HAP-1 (cell line): ENCODE results near the gene EFHC2.
A peak's percentile ranks its signal among the peaks of the same experiment; 100 is the strongest.
"Not testable (repeated sequence)": the region's sequence is repeated elsewhere in the genome, so short reads cannot be mapped to it uniquely, and the experiment has no call there.

ENCODE experiments used
- DNase-seq, 2 experiments: peaks; one replicate each; pipeline ENCODE4 v3.0.0-alpha.2; 2016 to 2020; ENCODE audit warnings: low spot score in 2 of 2
- H3K27me3 ChIP-seq: fragments of 250-450 bp; sonication (Bioruptor Pico); 2 replicates; pipeline ENCODE4 v1.5.1; 2020; ENCODE audit warnings: low read depth, mild to moderate bottlenecking, moderate library complexity
- H3K36me3 ChIP-seq: fragments of 250-450 bp; sonication (Bioruptor Pico); replicated peaks from 2 replicates; pipeline ENCODE4 v1.5.1; 2020; ENCODE audit warnings: mild to moderate bottlenecking
- H3K4me1 ChIP-seq: fragments of 250-450 bp; sonication (Bioruptor Pico); 2 replicates; pipeline ENCODE4 v1.5.1; 2020; ENCODE audit warnings: mild to moderate bottlenecking
- H3K4me3 ChIP-seq: fragments of 250-450 bp; sonication (Bioruptor Pico); 2 replicates; pipeline ENCODE4 v1.5.1; 2020; ENCODE audit warnings: mild to moderate bottlenecking, moderate library complexity
- H3K9me3 ChIP-seq: fragments of 250-450 bp; sonication (Bioruptor Pico); 2 replicates; pipeline ENCODE4 v1.5.1; 2020; ENCODE audit warnings: mild to moderate bottlenecking, moderate library complexity
- in situ Hi-C: fragments of 300-500 bp; cut with MboI; formaldehyde crosslinking; loops from 3 replicates; pipeline ENCODE4 v1.14.3; 2020; ENCODE audit warnings: low sequenced_read_pairs, inconsistent platforms, mixed read lengths

The EFHC2 gene

GRCh38 chrX:44267861-44268260, 75.6 kb downstream of the EFHC2 start:
- Histone ChIP-seq H3K27me3 (no peaks in the 10 kb centered on the region), H3K4me1 (peaks cover 12% of the 10 kb centered on the region), H3K36me3 (no peaks in the 10 kb centered on the region), H3K4me3 (no peak overlapping the region), H3K9me3 (no peaks in the 10 kb centered on the region)
- in situ Hi-C loops, result no loop called here
- DNase-seq, result no peak

DNA sequence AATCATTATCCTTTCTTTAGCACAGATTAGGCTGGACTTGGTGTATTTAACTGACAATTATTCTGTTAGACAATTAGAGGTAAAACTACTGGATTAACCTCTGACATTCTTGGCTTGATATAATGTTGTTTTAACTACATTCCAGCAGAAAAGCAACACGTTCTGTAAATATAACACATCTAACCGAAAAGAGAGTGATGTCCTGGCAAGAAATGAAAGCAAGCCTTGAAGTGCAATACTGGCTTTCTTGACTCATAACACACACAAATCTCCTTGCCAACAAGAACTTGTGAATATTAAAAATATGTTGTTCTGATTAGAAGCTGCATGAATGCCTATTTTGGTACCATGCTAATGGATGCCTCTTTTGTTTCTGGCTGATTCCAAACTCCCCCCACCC, 76.4 kb downstream of the EFHC2 start:
- no peaks in the 10 kb centered on the region for H3K27me3 ChIP-seq

GRCh38 chrX:44265559-44265958, 77.9 kb downstream of the EFHC2 start:
- no peaks in the 10 kb centered on the region for H3K27me3 ChIP-seq
- no peaks in the 10 kb centered on the region for H3K36me3 ChIP-seq
- no peak overlapping the region for H3K4me3 ChIP-seq
- no peaks in the 10 kb centered on the region for H3K9me3 ChIP-seq
- H3K4me1 ChIP-seq, result peaks cover 12% of the 10 kb centered on the region
- in situ Hi-C loops, result no loop called here
- no peak for DNase-seq

More for the DNA sequence above, 76.4 kb downstream of the EFHC2 start:
- no peaks in the 10 kb centered on the region for H3K9me3 ChIP-seq
- peaks cover 12% of the 10 kb centered on the region for H3K4me1 ChIP-seq
- no peaks in the 10 kb centered on the region for H3K36me3 ChIP-seq
- in situ Hi-C loops, result no loop called here
- DNase-seq, result no peak
- no peak overlapping the region for H3K4me3 ChIP-seq

GRCh38 chrX:44264936-44265335, 78.5 kb downstream of the EFHC2 start:
- H3K9me3 ChIP-seq, result no peaks in the 10 kb centered on the region
- no peak overlapping the region for H3K4me3 ChIP-seq
- in situ Hi-C loops, result no loop called here
- H3K4me1 ChIP-seq, result peaks cover 12% of the 10 kb centered on the region
- no peak for DNase-seq
- H3K36me3 ChIP-seq, result no peaks in the 10 kb centered on the region
- H3K27me3 ChIP-seq, result no peaks in the 10 kb centered on the region

- no peak for DNase-seq
- Histone ChIP-seq H3K36me3 (no peaks in the 10 kb centered on the region), H3K9me3 (no peaks in the 10 kb centered on the region), H3K4me3 (no peak overlapping the region), H3K4me1 (no peaks in the 10 kb centered on the region), H3K27me3 (no peaks in the 10 kb centered on the region)
- in situ Hi-C loops, result no loop called here
These were observed 82.2 kb downstream of the EFHC2 start for GRCh38 chrX:44261286-44261685.

- in situ Hi-C loops, result no loop called here
- DNase-seq, result no peak
- Histone ChIP-seq H3K4me1 (no peaks in the 10 kb centered on the region), H3K36me3 (no peaks in the 10 kb centered on the region), H3K4me3 (no peak overlapping the region), H3K9me3 (no peaks in the 10 kb centered on the region), H3K27me3 (no peaks in the 10 kb centered on the region)
These were observed 82.9 kb downstream of the EFHC2 start for GRCh38 chrX:44260609-44261008.

DNA sequence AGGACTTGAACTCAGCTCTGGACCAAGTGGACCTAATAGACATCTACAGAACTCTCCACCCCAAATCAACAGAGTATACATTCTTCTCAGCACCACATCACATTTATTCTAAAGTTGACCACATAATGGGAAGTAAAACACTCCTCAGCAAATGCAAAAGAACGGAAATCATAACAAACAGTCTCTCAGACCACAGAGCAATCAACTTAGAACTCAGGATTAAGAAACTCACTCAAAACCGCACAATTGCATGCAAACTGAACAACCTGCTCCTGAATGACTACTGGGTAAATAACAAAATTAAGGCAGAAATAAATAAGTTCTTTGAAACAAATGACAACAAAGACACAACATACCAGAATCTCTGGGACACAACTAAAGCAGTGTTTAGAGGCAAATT, 87.7 kb downstream of the EFHC2 start:
- H3K4me3 ChIP-seq, DNase-seq, H3K4me1 ChIP-seq, H3K9me3 ChIP-seq, H3K36me3 ChIP-seq, H3K27me3 ChIP-seq, in situ Hi-C loops: not testable (repeated sequence)

GRCh38 chrX:44253575-44253942, 89.9 kb downstream of the EFHC2 start:
- H3K27me3 ChIP-seq, result no peaks in the 10 kb centered on the region
- no peaks in the 10 kb centered on the region for H3K9me3 ChIP-seq
- no peak for DNase-seq
- no peak overlapping the region for H3K4me3 ChIP-seq
- in situ Hi-C loops, result no loop called here
- H3K4me1 ChIP-seq, result peaks cover 5% of the 10 kb centered on the region
- no peaks in the 10 kb centered on the region for H3K36me3 ChIP-seq

DNA sequence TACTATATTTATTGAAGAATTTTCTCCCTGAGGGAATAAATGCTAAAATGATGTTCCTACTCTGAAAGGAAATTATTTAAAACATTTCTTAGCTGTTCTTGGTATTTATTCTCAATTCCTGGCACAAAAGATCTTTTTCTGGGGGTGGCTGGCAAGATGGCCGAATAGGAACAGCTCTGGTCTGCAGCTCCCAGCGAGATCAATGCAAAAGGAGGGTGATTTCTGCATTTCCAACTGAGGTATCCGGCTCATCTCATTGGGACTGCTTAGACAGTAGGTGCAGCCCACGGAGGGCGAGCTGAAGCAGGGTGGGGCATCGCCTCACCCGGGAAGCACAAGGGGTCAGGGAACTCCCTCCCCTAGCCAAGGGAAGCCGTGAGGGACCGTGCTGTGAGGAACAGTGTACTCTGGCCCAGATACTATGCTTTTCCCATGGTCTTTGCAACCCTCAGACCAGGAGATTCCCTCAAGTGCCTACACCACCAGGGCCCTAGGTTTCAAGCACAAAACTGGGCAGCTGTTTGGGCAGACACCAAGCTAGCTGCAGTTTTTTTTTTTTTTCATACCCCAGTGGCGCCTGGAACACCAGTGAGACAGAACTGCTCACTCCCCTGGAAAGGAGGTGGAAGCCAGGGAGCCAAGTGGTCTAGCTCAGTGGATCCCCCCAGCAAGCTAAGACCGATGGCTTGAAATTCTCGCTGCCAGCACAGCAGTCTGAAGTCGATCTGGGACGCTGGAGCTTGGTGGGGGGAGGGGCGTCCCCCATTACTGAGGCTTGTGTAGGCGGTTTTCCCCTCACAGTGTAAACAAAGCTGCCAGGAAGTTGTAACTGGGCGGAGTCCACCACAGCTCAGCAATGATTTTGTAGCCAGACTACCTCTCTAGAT, 90.5 kb downstream of the EFHC2 start:
- in situ Hi-C loops, H3K9me3 ChIP-seq, H3K36me3 ChIP-seq, H3K27me3 ChIP-seq, H3K4me3 ChIP-seq, H3K4me1 ChIP-seq: not testable (repeated sequence)
- DNase-seq, result peak; percentile 34 to 71

DNA sequence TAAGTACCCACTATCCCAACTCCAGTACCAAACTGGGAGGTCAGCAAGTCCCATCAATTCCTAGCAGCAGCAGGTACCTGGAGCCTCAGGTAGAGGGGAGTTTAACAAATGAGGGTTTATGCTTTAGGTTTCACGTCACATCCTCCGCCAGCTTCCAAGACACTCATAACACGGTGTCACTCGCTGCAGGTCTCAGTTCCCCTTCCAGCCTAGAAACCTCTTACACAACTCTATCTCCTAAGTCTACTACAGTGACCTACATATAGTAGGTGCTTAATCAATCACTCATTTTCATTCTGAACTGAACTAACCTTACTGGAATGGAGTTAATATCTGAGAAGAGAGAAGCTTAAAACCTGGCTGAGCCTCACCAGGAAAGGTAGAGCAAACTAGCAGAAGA, 96.0 kb downstream of the EFHC2 start:
- in situ Hi-C loops, result no loop called here
- DNase-seq, result no peak
- H3K4me3 ChIP-seq, result no peak overlapping the region

GRCh38 chrX:44246826-44247225, 96.6 kb downstream of the EFHC2 start:
- Histone ChIP-seq H3K9me3 (no peaks in the 10 kb centered on the region), H3K27me3 (no peaks in the 10 kb centered on the region; the same call in 1 of the 2 replicates), H3K4me1 (peaks cover 4% of the 10 kb centered on the region), H3K36me3 (no peaks in the 10 kb centered on the region), H3K4me3 (no peak overlapping the region)
- in situ Hi-C loops, result no loop called here
- DNase-seq, result no peak

More for the DNA sequence above, 96.0 kb downstream of the EFHC2 start:
- Histone ChIP-seq H3K4me1 (peaks cover 4% of the 10 kb centered on the region), H3K27me3 (no peaks in the 10 kb centered on the region; the same call in 1 of the 2 replicates), H3K36me3 (no peaks in the 10 kb centered on the region), H3K9me3 (no peaks in the 10 kb centered on the region)

- in situ Hi-C loops, result no loop called here
- peaks cover 4% of the 10 kb centered on the region for H3K4me1 ChIP-seq
These were observed 97.7 kb downstream of the EFHC2 start for GRCh38 chrX:44245733-44246132.

GRCh38 chrX:44244008-44244407, 99.5 kb downstream of the EFHC2 start:
- Histone ChIP-seq H3K9me3 (no peaks in the 10 kb centered on the region), H3K36me3 (no peaks in the 10 kb centered on the region), H3K27me3 (no peaks in the 10 kb centered on the region; the same call in 1 of the 2 replicates), H3K4me3 (no peak overlapping the region), H3K4me1 (peaks cover 4% of the 10 kb centered on the region)
- peak; percentile 41 to 62 for DNase-seq
- in situ Hi-C loops, result no loop called here

More at GRCh38 chrX:44245733-44246132, 97.7 kb downstream of the EFHC2 start:
- Histone ChIP-seq H3K4me3 (no peak overlapping the region), H3K36me3 (no peaks in the 10 kb centered on the region), H3K27me3 (no peaks in the 10 kb centered on the region; the same call in 1 of the 2 replicates), H3K9me3 (no peaks in the 10 kb centered on the region)
- DNase-seq, result no peak

DNA sequence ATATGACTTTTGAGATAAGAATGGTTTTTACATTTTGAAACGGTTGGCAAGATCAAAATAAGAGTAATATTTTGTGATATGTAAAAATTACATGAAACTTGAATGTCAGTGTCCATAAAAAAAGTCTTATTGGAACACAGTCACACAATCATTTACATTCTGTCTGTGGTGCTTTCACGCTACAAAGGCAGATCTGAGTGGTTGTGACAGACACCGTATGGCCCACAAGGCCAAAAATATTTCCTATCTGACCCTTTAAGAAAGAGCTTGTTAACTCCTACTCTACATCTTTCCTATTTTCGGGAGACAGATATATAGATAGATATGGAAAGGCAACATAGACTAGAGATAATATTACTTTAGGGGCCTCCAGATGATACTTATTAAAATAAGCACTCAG, 101.9 kb downstream of the EFHC2 start:
- no peak for DNase-seq
- Histone ChIP-seq H3K27me3 (no peaks in the 10 kb centered on the region; the same call in 1 of the 2 replicates), H3K9me3 (no peaks in the 10 kb centered on the region), H3K36me3 (no peaks in the 10 kb centered on the region), H3K4me3 (no peak overlapping the region), H3K4me1 (peaks cover 4% of the 10 kb centered on the region)
- in situ Hi-C loops, result no loop called here
